ENCODE measurements around the gene CETP.
"Not testable (repeated sequence)": the region's sequence is repeated elsewhere in the genome, so short reads cannot be mapped to it uniquely, and the experiment has no call there.

The CETP gene

GRCh38 chr16:56934599-56935145, 27.1 kb upstream of the CETP start:
- DNase-seq (ENCODE audit: low read depth) = not testable (repeated sequence)

GRCh38 chr16:56935201-56935600, 26.5 kb upstream of the CETP start:
- no peak for DNase-seq (ENCODE audit: low read depth)

- no peak for DNase-seq (ENCODE audit: low read depth)
These were observed 25.3 kb upstream of the CETP start for GRCh38 chr16:56936491-56936890.

GRCh38 chr16:56936950-56937349, 24.8 kb upstream of the CETP start:
- DNase-seq (ENCODE audit: low read depth) = no peak

- peak; percentile 43 for DNase-seq (ENCODE audit: low read depth)
These were observed 22.9 kb upstream of the CETP start for GRCh38 chr16:56938664-56939513.

- DNase-seq (ENCODE audit: low read depth) = no peak
These were observed 21.9 kb upstream of the CETP start for GRCh38 chr16:56939801-56940200.

- no peak for DNase-seq (ENCODE audit: low read depth)
These were observed 20.7 kb upstream of the CETP start for GRCh38 chr16:56941092-56941491.

- no peak for DNase-seq (ENCODE audit: low read depth)
These were observed 19.9 kb upstream of the CETP start for GRCh38 chr16:56941856-56942331.

- no peak for DNase-seq (ENCODE audit: low read depth)
These were observed 17.9 kb upstream of the CETP start for GRCh38 chr16:56943761-56944375.

- no peak for DNase-seq (ENCODE audit: low read depth)
These were observed 16.6 kb upstream of the CETP start for GRCh38 chr16:56944954-56945839.

- no peak for DNase-seq (ENCODE audit: low read depth)
These were observed 15.8 kb upstream of the CETP start for GRCh38 chr16:56945847-56946527.

- no peak for DNase-seq (ENCODE audit: low read depth)
These were observed 14.8 kb upstream of the CETP start for GRCh38 chr16:56946767-56947603.

- no peak for DNase-seq (ENCODE audit: low read depth)
These were observed 14.2 kb upstream of the CETP start for GRCh38 chr16:56947604-56947995.

GRCh38 chr16:56948234-56948633, 13.5 kb upstream of the CETP start:
- no peak for DNase-seq (ENCODE audit: low read depth)

GRCh38 chr16:56950051-56950450, 11.7 kb upstream of the CETP start:
- DNase-seq (ENCODE audit: low read depth) = no peak

- no peak for DNase-seq (ENCODE audit: low read depth)
These were observed 11.3 kb upstream of the CETP start for GRCh38 chr16:56950455-56950854.

- DNase-seq (ENCODE audit: low read depth) = no peak
These were observed 10.6 kb upstream of the CETP start for GRCh38 chr16:56950881-56951771.

GRCh38 chr16:56953006-56953405, 8.7 kb upstream of the CETP start:
- no peak for DNase-seq (ENCODE audit: low read depth)

GRCh38 chr16:56956076-56956475, 5.7 kb upstream of the CETP start:
- DNase-seq (ENCODE audit: low read depth) = no peak

- no peak for DNase-seq (ENCODE audit: low read depth)
These were observed 5.0 kb upstream of the CETP start for GRCh38 chr16:56956756-56957155.
